HG03064 (cell line): Measurements from ENCODE around the gene DSTYK.

Experiments used
- ATAC-seq: cut with Tn5 transposase; IDR thresholded peaks from one replicate; pipeline ENCODE4 v1.9.1; 2021; ENCODE audit warnings: low read depth; ENCODE audit not compliant: unreplicated experiment

The DSTYK gene

DNA sequence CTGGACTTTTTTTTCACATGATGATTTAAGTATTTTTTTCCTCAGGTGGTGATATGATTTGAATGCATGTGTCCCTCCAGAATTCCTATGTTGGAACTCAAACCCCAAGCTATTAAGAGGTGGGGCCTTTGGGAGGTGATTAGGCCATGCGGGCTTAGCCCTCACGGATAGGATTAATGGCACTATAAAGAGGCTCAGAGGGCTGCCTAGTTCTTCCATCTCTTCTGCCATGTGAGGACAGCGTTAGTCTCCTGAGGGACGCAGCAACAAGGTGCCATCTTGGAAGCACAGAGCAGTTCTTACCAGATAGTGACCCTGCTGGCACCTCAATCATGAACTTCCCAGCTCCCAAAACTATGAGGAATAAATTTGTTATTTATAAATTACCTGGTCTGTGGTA is 71.4 kb downstream of the DSTYK start:
- no peak for ATAC-seq

DNA sequence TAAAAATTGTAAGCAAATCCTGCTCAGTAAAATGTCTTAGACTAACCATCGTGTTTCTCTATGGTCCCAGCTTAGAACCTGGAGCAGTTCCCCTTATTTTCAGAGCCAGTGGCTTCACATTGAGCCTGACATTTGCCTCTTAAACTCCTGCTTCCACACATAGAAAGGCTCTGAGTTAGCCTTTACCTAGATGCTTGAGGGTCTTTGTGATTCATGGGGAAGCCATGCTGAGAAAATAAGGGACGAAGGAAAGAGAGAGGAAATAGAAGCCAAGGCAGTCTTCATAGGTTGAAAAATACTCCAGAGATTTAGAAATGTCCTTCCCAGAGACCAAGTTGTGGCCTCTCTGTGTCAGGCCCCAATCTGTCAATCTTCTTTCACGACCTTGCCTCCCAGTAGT is 73.6 kb downstream of the DSTYK start:
- no peak for ATAC-seq

DNA sequence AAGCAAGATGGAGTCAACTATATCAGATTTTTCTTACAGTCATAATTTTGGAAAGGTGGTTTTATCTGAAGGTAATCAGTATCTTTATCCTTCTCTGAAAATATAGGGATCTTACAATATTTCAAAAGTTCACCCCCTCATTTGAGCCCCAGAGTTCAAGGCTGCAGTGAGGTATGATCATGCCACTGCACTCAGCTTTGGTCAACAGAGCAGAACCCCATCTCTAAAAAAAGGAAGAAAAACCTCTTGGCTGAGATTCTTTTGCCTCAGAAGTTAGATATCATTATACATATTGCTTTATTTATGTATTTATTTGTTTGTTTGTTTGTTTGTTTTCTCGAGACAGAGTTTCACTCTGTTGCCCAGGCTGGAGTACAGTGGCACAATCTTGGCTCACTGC is 78.2 kb downstream of the DSTYK start:
- ATAC-seq, result no peak

DNA sequence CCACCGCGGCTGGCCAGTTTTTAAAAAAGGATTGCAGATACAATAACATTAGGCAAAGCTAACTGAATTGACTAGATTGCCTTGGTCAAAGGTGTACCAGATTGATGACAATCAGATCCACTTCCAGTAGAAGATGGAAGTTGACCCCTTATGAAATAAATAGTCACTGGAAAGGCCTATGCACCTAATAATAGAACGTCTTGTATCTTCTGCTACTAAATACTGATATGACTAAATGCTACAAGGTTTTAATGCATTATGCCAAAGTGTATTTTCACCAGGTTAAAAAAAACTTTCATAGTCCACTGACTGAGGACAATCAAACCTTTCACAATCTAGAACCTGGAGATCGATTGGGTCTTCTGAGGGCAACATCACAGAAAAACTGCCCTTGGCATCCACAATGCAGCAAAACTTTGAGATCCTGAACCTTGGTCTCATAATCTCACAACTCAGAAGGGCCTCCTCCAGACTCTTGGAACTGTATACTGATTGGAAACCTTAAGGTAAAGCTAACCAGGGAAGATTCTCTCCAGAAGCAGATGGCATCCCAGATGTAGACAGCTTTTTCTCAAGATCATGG is 82.0 kb downstream of the DSTYK start:
- no peak for ATAC-seq

DNA sequence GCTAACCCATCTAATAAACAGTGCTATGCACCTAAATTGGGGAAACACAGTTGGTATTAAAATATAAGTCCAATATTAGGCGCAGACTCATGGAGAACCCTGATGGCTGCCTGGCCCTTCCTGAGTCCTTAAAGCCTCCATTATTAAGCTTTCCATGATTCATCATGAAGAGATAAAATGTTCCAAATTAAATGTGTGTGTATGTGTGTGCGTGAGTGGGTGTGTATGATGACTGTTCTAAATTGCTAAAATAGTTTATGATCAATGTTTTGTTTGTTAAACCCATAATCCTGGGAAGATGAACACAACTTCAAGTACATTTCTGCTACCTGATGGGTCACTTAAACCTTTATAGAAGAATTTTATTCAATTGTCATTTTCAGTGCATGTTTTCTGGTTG is 83.5 kb downstream of the DSTYK start:
- no peak for ATAC-seq

DNA sequence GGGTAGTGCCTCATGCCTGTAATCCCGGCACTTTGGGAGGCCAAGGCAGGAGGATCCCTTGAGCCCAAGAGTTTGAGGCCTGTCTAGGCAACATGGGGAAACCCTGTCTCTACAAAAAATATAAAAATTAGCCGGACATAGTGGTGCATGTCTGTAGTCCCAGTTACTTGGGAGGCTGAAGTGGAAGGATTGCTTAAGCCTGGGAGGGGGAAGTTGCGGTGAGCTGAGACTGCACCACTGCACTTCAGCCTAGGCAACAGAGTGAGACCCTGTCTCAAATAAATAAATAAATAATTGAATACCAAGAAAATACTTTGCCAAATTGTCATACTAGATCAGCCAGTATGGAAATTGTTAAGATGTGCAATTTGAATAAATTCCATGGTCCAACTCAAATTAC is 83.9 kb downstream of the DSTYK start:
- no peak for ATAC-seq

- no peak for ATAC-seq
These were observed 86.8 kb downstream of the DSTYK start for GRCh38 chr1:205124726-205125125.

DNA sequence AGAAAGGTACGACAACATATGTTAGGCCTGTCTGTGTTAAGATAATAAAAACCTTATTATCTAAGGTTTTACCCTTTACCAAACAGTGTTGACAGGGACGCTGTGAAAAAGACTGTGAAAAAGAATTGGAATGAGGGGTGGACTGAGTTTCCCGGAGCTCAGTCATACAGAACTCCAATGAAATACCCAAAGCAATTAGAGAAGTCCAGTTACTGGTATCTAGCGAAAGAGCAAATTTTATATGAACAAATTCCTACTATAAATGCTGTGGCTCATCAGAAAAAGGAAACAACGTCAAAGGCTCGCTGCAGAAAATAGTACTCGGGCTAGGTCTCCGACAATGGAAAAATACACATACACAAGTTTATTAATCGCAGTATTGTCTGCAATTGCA is 89.0 kb downstream of the DSTYK start:
- ATAC-seq, result peak; percentile 6

- ATAC-seq, result peak; percentile 97
These were observed 89.6 kb downstream of the DSTYK start, which contains the start of gene RBBP5 for GRCh38 chr1:205121660-205122488. TSS of gene RBBP5 (minus strand) at chr1:205121978. CDS start at chr1:205121873, 105 bp downstream.

DNA sequence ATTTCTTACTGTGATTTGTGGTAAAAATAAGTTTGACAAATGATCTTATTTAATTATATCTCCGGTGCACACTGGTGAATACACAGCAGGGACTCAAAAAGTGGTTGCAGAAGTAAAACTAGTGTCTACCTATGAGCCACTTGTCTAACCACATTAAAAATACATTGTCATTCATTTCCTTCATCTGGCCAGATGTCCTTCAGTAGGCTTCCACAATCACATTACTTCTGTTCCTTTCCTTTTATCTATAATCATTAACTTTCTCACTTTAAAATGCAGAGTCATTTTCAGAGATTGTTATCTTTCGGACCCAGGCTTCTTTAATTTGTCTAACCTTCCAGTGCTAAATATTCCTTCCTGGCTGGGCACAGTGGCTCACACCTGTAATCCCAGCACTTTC is 92.8 kb downstream of the DSTYK start:
- ATAC-seq, result no peak

- no peak for ATAC-seq
These were observed 100.1 kb downstream of the DSTYK start for GRCh38 chr1:205111354-205111753.

- no peak for ATAC-seq
These were observed 101.8 kb downstream of the DSTYK start for GRCh38 chr1:205109711-205110110.

DNA sequence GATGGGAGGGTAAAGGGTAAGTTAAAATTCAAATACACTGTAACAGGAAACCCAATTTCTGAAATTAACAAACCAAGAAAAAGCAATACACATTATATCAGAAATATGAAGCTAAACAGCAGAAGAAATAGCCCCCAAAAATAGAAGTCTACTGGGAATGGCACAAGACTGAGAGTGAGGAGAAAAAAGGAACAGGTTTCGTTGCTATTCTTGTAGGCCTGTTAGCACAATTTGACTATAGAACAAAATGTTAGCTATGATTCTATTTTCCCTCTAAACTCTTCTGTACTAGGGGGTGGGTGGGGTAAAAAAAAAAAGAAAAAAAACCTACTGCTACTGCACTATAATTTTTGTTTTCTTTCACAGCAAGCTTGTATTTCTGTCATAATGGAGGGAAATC is 102.2 kb downstream of the DSTYK start:
- no peak for ATAC-seq

DNA sequence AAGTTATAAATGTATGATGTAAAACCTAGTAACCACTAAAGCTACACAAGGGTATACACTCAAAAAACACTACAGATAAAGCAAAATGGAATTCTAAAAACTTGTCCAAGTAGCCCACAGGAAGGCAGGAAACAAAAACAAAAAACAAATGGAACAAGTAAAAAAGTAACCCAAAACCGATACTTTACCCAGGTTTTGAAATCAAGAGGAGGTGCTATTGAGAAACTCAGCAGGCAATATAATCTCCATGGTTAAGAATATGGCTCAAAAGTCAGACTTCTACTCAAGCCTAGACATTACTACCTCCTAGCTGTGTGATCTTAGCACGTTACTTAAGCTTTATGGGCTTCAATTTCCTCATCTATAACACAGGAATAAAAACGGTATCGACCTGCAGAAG is 103.0 kb downstream of the DSTYK start:
- no peak for ATAC-seq

DNA sequence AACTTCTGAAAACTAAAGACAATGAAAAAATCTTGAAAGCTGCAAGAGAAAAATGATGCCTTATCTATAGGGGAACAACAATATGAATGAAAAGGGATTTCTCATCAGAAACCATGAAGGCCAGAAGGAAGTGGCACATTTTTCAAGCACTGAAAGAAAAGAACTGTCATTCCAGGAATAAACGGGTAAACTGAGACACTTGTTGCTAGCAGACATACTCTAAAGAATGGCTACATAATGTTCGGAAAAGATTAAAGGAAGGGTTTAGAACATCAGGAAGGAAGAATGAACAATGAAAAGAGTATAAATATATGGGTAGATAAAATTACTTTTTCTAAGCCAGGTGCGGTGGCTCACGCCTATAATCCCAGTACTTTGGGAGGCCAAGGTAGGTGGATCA is 104.2 kb downstream of the DSTYK start:
- ATAC-seq, result no peak

DNA sequence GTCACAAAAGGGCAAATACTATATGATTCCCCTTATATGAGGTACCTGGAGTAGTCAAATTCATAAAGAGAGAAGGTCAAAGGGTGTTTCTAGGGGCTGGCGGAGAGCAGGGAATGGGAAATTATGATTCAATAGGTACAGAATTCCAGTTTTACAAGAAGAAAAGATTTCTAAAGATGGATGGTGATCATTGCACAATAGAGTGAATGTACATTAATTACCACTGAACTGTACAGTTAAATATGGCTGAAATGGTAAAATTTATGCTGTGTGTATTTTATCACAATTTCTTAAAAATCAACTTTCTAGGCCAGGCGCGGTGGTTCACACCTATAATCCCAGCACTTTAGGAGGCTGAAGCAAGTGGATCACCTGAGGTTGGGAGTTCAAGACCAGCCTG is 109.1 kb downstream of the DSTYK start:
- ATAC-seq, result no peak

GRCh38 chr1:205098242-205098641 is 113.3 kb downstream of the DSTYK start:
- no peak for ATAC-seq

DNA sequence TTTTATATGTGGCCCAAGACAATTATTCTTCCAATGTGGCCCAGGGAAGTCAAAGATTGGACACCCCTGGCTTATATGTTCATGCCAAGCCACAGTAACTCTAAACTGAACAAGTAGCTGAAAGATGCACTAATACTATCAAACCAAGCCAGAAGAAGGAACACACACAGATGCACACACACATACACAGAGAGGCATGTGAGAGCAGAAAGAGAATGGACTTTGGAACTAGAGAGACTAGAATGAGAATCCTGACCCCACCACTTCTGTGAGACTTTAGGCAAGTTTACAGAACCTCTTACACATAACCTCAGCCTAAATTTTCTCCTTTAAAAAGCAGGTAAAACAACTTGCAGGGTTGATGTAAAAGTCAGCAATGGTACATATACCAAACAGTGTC is 116.1 kb downstream of the DSTYK start:
- no peak for ATAC-seq
